Stimulated activated CD4-positive, alpha-beta T cell treated with anti-CD3 and anti-CD28 coated beads, Interleukin-15, amount 100 ng/mL, for 24 hours (primary cell): Measurements from ENCODE around the gene UHMK1.
"Not testable (repeated sequence)": the region's sequence is repeated elsewhere in the genome, so short reads cannot be mapped to it uniquely, and the experiment has no call there.

Source experiments
- DNase-seq: peaks from one replicate; pipeline ENCODE4 v3.0.0-alpha.2; 2020

UHMK1 gene

DNA sequence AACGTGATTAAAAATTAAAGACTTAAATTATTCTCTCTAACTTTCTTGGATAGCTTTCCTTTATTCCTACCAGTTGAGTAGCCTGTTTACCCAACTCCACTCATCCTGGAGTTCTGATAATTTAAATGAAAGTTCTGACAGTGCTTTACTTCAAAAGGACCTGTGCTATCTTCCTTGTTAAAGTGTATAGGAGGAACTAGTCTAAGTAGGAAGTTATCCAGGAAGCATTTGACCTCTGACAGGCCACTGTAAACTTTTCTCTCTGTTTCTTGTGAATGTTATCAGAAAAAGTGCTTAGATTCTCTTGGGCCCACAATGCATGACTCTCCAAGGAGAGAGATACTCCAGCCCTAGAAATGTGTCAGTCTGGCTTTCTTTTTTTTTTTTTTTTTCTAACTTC is 73.1 kb downstream of the UHMK1 start:
- DNase-seq, result no peak

DNA sequence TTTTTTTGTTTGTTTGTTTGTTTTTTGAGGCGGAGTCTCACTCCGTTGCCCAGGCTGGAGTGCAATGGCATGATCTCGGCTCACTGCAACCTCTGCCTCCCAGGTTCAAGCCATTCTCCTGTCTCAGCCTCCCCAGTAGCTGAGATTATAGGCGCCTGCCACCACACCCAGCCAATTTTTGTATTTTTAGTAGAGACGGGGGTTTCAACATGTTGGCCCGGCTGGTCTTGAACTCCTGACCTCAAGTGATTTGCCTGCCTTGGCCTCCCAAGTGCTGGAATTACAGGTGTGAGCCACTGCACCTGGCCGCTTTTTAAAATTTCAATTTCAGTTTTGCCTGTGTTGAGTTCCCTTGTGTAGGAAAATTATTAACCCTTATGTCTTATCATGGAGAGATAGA is 73.5 kb downstream of the UHMK1 start:
- not testable (repeated sequence) for DNase-seq

DNA sequence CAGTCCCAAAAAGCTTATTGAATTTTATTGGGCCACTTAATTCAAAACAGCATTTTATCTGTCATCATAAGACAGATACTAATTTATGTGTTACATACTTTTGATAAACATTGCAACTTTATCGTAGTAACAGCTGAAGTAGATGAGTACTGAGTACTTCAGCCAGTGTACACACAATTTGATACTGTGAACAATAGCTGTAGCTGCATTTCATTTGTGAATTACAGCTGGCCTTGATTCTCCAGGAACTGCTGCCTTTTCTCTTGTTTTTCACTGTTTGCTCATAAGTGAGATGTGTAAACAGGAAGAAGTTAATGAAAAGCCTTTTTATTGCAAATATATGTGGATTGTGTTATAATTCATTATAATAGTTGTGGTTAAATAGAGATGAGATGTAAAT is 74.1 kb downstream of the UHMK1 start:
- DNase-seq, result no peak

DNA sequence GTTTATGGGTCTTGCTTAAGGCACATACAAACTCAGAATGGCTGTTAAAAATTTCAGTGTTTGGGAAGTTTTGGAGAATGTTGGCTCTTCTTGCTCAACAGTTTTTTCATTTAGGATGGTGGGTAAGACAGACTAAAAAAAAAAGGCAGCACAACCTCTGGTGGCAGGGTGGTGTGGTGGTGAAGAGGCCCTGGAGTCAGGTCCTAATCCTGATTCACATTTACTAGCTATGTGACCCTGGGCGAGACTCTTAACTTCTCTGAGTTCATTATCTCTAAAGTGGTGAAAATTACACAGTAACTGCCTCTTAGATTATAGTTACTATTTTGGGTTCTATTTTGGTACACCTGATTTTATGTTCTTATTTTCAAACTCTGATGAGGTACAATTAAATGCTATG is 75.5 kb downstream of the UHMK1 start:
- no peak for DNase-seq

DNA sequence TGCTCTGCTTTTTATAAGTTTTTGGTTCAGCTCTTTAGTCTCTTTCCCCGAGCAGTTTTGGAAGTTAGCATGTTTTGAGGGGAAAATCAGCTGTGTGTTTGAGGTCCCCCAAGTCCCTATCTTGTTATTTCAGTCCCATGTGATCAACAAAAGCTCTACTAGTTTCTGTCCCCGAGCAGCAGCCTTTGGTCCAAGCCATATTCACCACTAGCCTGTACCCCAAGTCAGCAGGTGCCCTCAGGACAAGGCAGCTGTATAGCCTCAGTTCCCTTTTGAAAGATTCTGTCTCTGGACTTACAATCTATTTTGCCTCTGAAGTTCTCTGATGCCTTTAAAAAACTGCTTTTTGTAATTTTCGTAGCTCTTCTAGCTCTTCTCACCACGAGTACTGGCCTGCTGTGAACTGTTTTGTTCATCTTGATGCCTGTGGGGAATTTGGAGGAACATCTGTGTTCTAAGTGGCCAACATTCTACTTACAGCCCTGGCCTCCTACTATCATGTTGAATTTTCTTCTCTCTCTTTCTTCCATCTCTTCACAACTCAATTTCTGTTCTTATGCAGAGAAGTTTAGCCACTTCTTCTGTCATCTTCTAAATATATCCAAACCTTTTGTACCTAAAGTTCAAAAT is 80.6 kb downstream of the UHMK1 start:
- no peak for DNase-seq

DNA sequence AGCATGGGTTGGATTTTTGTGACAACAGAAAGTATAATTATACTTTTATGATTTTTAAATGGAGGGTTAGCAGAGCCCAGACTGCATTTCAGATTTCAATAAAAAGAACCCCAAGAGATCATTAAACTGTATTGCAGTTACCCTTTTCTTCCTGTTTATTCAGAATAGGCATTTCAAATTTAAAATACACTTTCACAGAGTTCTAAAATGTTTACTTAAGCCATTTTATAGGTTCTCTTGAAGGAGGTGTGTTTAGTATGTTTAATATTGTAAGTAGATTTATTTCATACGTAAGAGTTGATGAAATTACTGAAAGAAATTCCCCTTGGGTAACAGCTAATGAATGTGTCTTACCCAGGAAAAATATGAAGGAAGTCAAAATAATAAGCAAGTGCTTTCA is 81.3 kb downstream of the UHMK1 start:
- DNase-seq, result no peak
